Measurements from ENCODE around the gene ATF7.

DNA sequence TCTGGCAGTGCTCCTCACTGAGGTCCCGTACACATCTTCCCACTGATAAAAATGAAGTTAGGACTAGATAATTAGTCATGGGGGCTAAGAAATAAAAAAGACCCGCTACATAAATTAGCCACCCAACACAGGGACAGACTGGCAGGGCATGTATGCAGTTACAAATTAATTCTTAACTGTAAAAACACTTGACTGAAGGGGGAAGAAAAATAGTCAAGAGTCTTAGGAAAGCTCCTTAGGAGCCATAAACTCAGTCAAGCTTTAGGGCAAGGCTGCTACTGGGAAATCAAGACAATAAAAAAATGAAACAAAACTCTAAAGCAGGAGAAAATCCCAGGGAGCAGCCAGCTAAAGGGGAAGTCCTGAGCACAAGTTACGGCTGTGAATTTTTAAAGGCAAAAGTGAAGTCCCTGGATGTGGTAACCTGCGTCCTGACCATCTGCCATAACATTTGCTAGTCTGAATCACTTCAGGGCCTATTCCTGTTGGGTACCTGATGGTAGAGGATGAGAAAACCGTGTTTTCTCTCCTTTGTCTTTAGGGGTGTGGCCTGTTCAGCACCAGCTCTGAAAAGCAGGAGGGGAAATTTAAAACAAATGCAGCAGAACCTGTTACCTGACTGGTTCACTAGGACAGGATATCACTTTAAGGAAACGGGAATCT lies 111.4 kb downstream of the ATF7 start:
- no peak for TF ChIP-seq ZNF737 (CRISPR knock-in tag; IDR thresholded peaks at IDR 0.05; ENCODE audit: borderline replicate concordance)
- TF ChIP-seq TCF7 (IDR thresholded peaks at IDR 0.05; ENCODE audit: low read depth) = no peak
- no peak for TF ChIP-seq BRCA1 (CRISPR knock-in tag; IDR thresholded peaks at IDR 0.05)
- TF ChIP-seq ZNF747 (CRISPR knock-in tag; IDR thresholded peaks at IDR 0.05; ENCODE audit: borderline replicate concordance) = no peak
- no peak for TF ChIP-seq POLR2A (IDR thresholded peaks at IDR 0.05; ENCODE audit: insufficient read depth in 1 of 2, low read depth in 2 of 2, low read length in 2 of 2)

All from HepG2 (cell line).